K562 (cell line): ENCODE results near the gene HES3. TPM values are rescaled to one million over a fixed set of nuclear protein-coding genes. Genes with fewer than 3 reads are reported as not detected.

ENCODE experiments used
- ATAC-seq: fragments of 200-7000 bp; cut with Tn5 transposase; 3 replicates; pipeline ENCODE4 v1.9.1; 2020; ENCODE audit warnings: moderate library complexity
- BruUV-seq: library from RNA; stranded (reverse); fragments of 400-500 nt; replicated peaks from 2 replicates; lab custom pipeline; 2021; lab: Mats Ljungman, UMichigan
- CTCF ChIA-PET: fragments of 300-600 bp; formaldehyde crosslinking; extraction: SDS; loops from one replicate; lab custom pipeline; 2021; ENCODE audit warnings: low intra/inter-chr PET ratio; lab: Yijun Ruan, JAX
- POLR2A ChIA-PET: fragments of 300-600, 350-650 bp; sonication (Branson Sonifier 250); formaldehyde crosslinking; extraction: SDS; loops from one replicate; lab custom pipeline; 2021; ENCODE audit warnings: antibody characterized with exemption, inconsistent platforms; lab: Yijun Ruan, JAX
- DNase-seq, 4 experiments: peaks; one replicate each; pipeline versions ENCODE4 v3.0.0 to v3.0.0-alpha.2; 2011 to 2018; ENCODE audit warnings: low spot score in 3 of 4, mixed read lengths in 3 of 4; ENCODE audit errors: extremely low read depth in 1 of 4
- FAIRE-seq: peaks from 2 replicates; lab custom pipeline; 2011; peaks lifted over from hg19 to GRCh38; lab: Jason Lieb, UNC
- H2AFZ ChIP-seq: 2 replicates; pipeline ENCODE4 v1.6.0; 2011; ENCODE audit warnings: low read depth, low read length, control low read depth, inconsistent platforms
- H3K27ac ChIP-seq: fragments of 200-600 bp; 3 replicates; pipeline ENCODE4 v1.8.0; 2011; ENCODE audit warnings: low read depth, mild to moderate bottlenecking, control low read depth, inconsistent platforms, low read length, moderate library complexity, mixed read lengths; ENCODE audit errors: extremely low read depth
- H3K27me3 ChIP-seq, 2 experiments: fragments of 300-600 bp in 1 of 2; 2 replicates in 1 of 2; 3 replicates in 1 of 2; pipeline versions ENCODE4 v1.6.0 to v1.8.0; 2011; ENCODE audit warnings: inconsistent platforms in 2 of 2, low read length in 2 of 2, mild to moderate bottlenecking in 1 of 2, mixed read lengths in 1 of 2, moderate library complexity in 1 of 2; ENCODE audit not compliant: control insufficient read depth in 2 of 2, insufficient read depth in 2 of 2
- H3K36me3 ChIP-seq: fragments of 300-600 bp; 3 replicates; pipeline ENCODE4 v1.8.0; 2011; ENCODE audit warnings: mild to moderate bottlenecking, low read length, inconsistent platforms; ENCODE audit not compliant: control insufficient read depth, insufficient read depth
- H3K4me1 ChIP-seq, 2 experiments: fragments of 200-600 bp in 1 of 2; replicated peaks in 1 of 2; 2 replicates in 1 of 2; 3 replicates in 1 of 2; pipeline versions ENCODE4 v1.5.1 to v1.8.0; 2011; ENCODE audit warnings: inconsistent platforms in 2 of 2, low read length in 2 of 2, mild to moderate bottlenecking in 1 of 2, mixed read lengths in 1 of 2, moderate library complexity in 1 of 2; ENCODE audit not compliant: control insufficient read depth in 2 of 2, insufficient read depth in 2 of 2
- H3K4me2 ChIP-seq: 2 replicates; pipeline ENCODE4 v1.6.1; 2011; ENCODE audit warnings: low read length, control low read depth, inconsistent platforms, mixed read lengths; ENCODE audit not compliant: insufficient read depth
- H3K4me3 ChIP-seq: fragments of 200-600 bp; sonication (generic), shearing (Covaris generic); 2 replicates; pipeline ENCODE4 v1.5.1; 2016; ENCODE audit warnings: control low read depth, inconsistent platforms
- H3K79me2 ChIP-seq: fragments of 200-600 bp; 3 replicates; pipeline ENCODE4 v1.8.0; 2011; ENCODE audit warnings: low read length, inconsistent platforms; ENCODE audit not compliant: control insufficient read depth, insufficient read depth
- H3K9ac ChIP-seq, 2 experiments: 2 replicates each; pipeline versions ENCODE4 v1.6.0 to v1.6.1; 2011; ENCODE audit warnings: low read depth in 2 of 2, low read length in 2 of 2, control low read depth in 1 of 2, inconsistent platforms in 1 of 2, mild to moderate bottlenecking in 1 of 2, mixed read lengths in 1 of 2; ENCODE audit not compliant: insufficient read depth in 1 of 2
- H3K9me1 ChIP-seq: one replicate; pipeline ENCODE4 v1.6.0; 2011; ENCODE audit warnings: inconsistent platforms, mild to moderate bottlenecking, low read length, moderate library complexity; ENCODE audit not compliant: control insufficient read depth, insufficient read depth
- H3K9me3 ChIP-seq: replicated peaks from 2 replicates; pipeline ENCODE4 v1.5.1; 2011; ENCODE audit warnings: low read depth, low read length, inconsistent platforms; ENCODE audit not compliant: control insufficient read depth, insufficient read depth
- H4K20me1 ChIP-seq: replicated peaks from 2 replicates; pipeline ENCODE4 v1.6.1; 2011; ENCODE audit warnings: low read length, inconsistent platforms, mixed read lengths; ENCODE audit not compliant: control insufficient read depth, insufficient read depth
- CEBPB ChIP-seq: fragments of 450-650 bp; IDR thresholded peaks from 2 replicates; pipeline ENCODE4 v1.6.1; 2016; ENCODE audit warnings: missing genetic modification characterization, missing compliant biosample characterization
- ELF1 ChIP-seq: fragments of 200-800 bp; sonication (Bioruptor generic); IDR thresholded peaks from 2 replicates; pipeline ENCODE4 v1.6.1; 2016; ENCODE audit warnings: missing genetic modification characterization, missing compliant biosample characterization
- FOXA3 ChIP-seq, 2 experiments: fragments of 450-650 bp in 1 of 2; sonication (generic) in 1 of 2; formaldehyde crosslinking; IDR thresholded peaks in 1 of 2; conservative IDR thresholded peaks in 1 of 2; 2 replicates each; pipeline versions ENCODE4 v1.4.0 to v1.8.0; 2020 to 2022; ENCODE audit warnings: mild to moderate bottlenecking in 2 of 2, missing genetic modification reagents in 1 of 2
- GATA2 ChIP-seq: sonication (generic); formaldehyde crosslinking; IDR thresholded peaks from 2 replicates; pipeline ENCODE4 v1.4.0; 2020; ENCODE audit warnings: mild to moderate bottlenecking, missing genetic modification reagents
- MIER1 ChIP-seq: fragments of 450-650 bp; IDR thresholded peaks from 2 replicates; pipeline ENCODE4 v1.6.1; 2016; ENCODE audit warnings: antibody characterized with exemption, mild to moderate bottlenecking, low read depth
- MYC ChIP-seq, 2 experiments: fragments of 250-450 bp in 1 of 2; sonication (Bioruptor Pico) in 1 of 2; IDR thresholded peaks; 2 replicates each; pipeline versions ENCODE4 v1.5.1 to v1.6.1; 2012 to 2021; ENCODE audit warnings: low read depth in 2 of 2, borderline replicate concordance in 1 of 2, improper control_type of control experiment in 1 of 2, low read length in 1 of 2, mild to moderate bottlenecking in 1 of 2, moderate library complexity in 1 of 2
- POLR2AphosphoS2 ChIP-seq: IDR thresholded peaks from 2 replicates; pipeline ENCODE4 v1.6.1; 2012; ENCODE audit warnings: low read length, improper control_type of control experiment
- PTTG1 ChIP-seq: fragments of 450-650 bp; IDR thresholded peaks from 2 replicates; pipeline ENCODE4 v1.6.1; 2016; ENCODE audit warnings: low read depth, mild to moderate bottlenecking, missing genetic modification characterization, missing compliant biosample characterization
- RBM39 ChIP-seq: fragments of 200-400 bp; formaldehyde crosslinking; optimal IDR thresholded peaks from 2 replicates; pipeline ENCODE3; 2018; ENCODE audit warnings: low read depth, low read length
- RFX1 ChIP-seq: fragments of 450-650 bp; IDR thresholded peaks from 2 replicates; pipeline ENCODE4 v1.6.1; 2016; ENCODE audit warnings: mild to moderate bottlenecking, moderate library complexity
- ZBTB33 ChIP-seq: sonication (generic); formaldehyde crosslinking; IDR thresholded peaks from 2 replicates; pipeline ENCODE4 v1.8.1; 2023; ENCODE audit warnings: mild to moderate bottlenecking, missing genetic modification reagents
- ZC3H8 ChIP-seq: fragments of 450-650 bp; IDR thresholded peaks from 2 replicates; pipeline ENCODE4 v1.6.1; 2017
- ZKSCAN8 ChIP-seq: fragments of 200-800 bp; sonication (Bioruptor generic); IDR thresholded peaks from 2 replicates; pipeline ENCODE4 v1.6.1; 2016; ENCODE audit warnings: missing genetic modification characterization, missing compliant biosample characterization
- WGBS: fragments of 100-300 bp; shearing (Covaris generic); methylation state at CpG from one replicate; pipeline ENCODE4 v1.1.6; 2016; ENCODE audit warnings: low coverage, mixed read lengths; ENCODE audit not compliant: insufficient coverage; ENCODE audit errors: missing lambda C conversion rate; 5-methylcytosine and 5-hydroxymethylcytosine counted together
- in situ Hi-C: fragments of 300-500 bp; cut with MboI; formaldehyde crosslinking; loops from 4 replicates; pipeline ENCODE4 v1.15.0; 2018; ENCODE audit warnings: inconsistent platforms, mixed read lengths
- intact Hi-C: fragments of 100-400 bp; cut with micrococcal nuclease; formaldehyde crosslinking; loops from 2 replicates; pipeline ENCODE4 v1.14.2; 2022
- polyA plus RNA-seq, 8 experiments: library from polyadenylated mRNA; depleted of rRNA in 4 of 8; stranded (reverse) in 5 of 8; unstranded in 3 of 8; fragments of >200 nt; fragmentation: Nextera tagmentation in 2 of 8; fragmentation: Illumina TruSeq in 1 of 8; extraction: Ambion mirVana in 2 of 8; extraction: Trizol in 1 of 8; gene quantifications; 2 replicates each; pipeline versions ENCODE4 v1.2.1 to v1.2.3, GENCODE V29; 2011 to 2014; ENCODE audit warnings: inconsistent platforms in 1 of 8, missing spikeins in 1 of 8
- total RNA-seq, 7 experiments: library from RNA; depleted of rRNA in 6 of 7; stranded (reverse); fragments of >200 nt in 6 of 7; fragmentation: Illumina TruSeq in 2 of 7; extraction: Trizol in 2 of 7; gene quantifications; 2 replicates each; pipeline versions ENCODE4 v1.2.1 to v1.2.3, GENCODE V29; 2011 to 2021; ENCODE audit warnings: low replicate concordance in 1 of 7
- TF ChIP-seq, protein P1 (sequence below), 2 experiments: fragments of 450-650 bp; IDR thresholded peaks; 2 replicates each; pipeline ENCODE4 v1.6.1; 2016
- TF ChIP-seq, protein P2 (sequence below): fragments of 250-450 bp; sonication (Bioruptor Pico); IDR thresholded peaks from 2 replicates; pipeline ENCODE4 v1.5.0; 2020; ENCODE audit warnings: mild to moderate bottlenecking
- TF ChIP-seq, protein P3 (sequence below): fragments of 450-650 bp; formaldehyde crosslinking; IDR thresholded peaks from 2 replicates; pipeline ENCODE4 v1.4.0; 2020; ENCODE audit warnings: mild to moderate bottlenecking, moderate library complexity

HES3 gene
- total and polyA plus RNA-seq, 9 of the 15 experiments (the other 6 are each of a cell fraction or from before 2014, with no cell fraction given) = not detected

DNA sequence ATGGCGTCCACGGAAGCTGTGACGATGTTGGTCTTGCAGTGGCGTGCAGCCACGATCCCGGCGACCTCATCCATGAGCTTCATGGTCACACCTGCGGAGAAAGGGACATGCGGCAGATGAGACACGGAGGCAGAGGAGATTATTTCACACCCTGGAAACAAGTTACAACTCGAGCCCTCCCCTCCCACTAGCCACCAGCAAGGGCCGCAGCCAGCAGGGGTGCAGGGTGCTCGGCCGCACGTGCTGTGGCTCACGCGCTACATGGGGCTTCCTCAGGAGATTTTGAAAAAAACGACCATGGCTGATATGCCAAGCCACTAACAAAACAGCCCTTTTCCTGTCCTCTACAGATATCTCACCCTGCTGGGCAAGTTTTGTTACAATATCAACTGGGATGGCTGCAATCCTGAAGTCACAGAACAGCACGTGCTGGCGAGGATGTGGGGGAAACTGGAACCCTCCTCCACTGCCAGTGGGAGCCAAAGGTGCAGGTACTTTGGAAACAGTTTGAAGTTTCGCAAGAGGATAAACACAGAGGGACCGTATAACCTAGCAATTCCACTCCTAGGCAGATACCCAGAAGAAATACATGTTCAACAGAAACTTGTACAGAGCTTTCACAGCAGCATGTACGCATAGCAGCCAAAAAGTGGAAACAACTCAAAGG is 51.0 kb downstream of the HES3 start:
- Histone ChIP-seq H4K20me1 (peaks cover 13% of the 10 kb centered on the region), H3K9me3 (no peaks in the 10 kb centered on the region), H3K79me2 (no peaks in the 10 kb centered on the region), H3K9ac (peak overlapping the region in 1 of 2 experiments; percentile 11; a peak in 1 of 4 replicates), H3K9me1 (no peaks in the 10 kb centered on the region), H3K4me1 (peaks cover 0 to 8% of the 10 kb centered on the region in 2 experiments; a peak in 1 of 5 replicates), H3K4me3 (no peak overlapping the region), H2AFZ (no peak overlapping the region), H3K27ac (no peak overlapping the region), H3K4me2 (no peak overlapping the region), H3K27me3 (no peaks in the 10 kb centered on the region), H3K36me3 (peaks cover 12% of the 10 kb centered on the region; the same call in 2 of the 3 replicates)
- ATAC-seq = no peak
- intact Hi-C loops (no loop called here), in situ Hi-C loops (no loop called here)
- ChIA-PET POLR2A (interaction anchor here (0.6 to 0.8 kb wide), 2 partner anchors 10 to 17 kb away, joined by 4 read pairs; no protein-coding TSS in a partner anchor), CTCF (no interaction called here)
- DNase-seq = no peak
- BruUV-seq = no TSS peak
- WGBS = 72% methylated on average over 22 of the region's 23 CpGs
- no peak for FAIRE-seq
- TF ChIP-seq RFX1 (no peak), FOXA3 (CRISPR knock-in tag; conservative IDR thresholded peaks at IDR 0.05 in 1 of 2, IDR thresholded peaks at IDR 0.05 in 1 of 2) (no peak), PTTG1 (no peak), CEBPB (tag) (peak; percentile 57; the same call in 1 of the 2 replicates), MYC (IDR thresholded peaks at IDR 0.05; ENCODE audit: low read depth, low read length) (no peak), MYC (CRISPR knock-in tag; IDR thresholded peaks at IDR 0.05; ENCODE audit: borderline replicate concordance, low read depth) (no peak), ZBTB33 (CRISPR knock-in tag) (peak; percentile 91), POLR2AphosphoS2 (no peak), MIER1 (no peak), ELF1 (tag) (no peak), GATA2 (CRISPR knock-in tag) (no peak), ZC3H8 (no peak), RBM39 (no peak), ZKSCAN8 (CRISPR knock-in tag) (no peak)
- TF ChIP-seq, protein P1, sequence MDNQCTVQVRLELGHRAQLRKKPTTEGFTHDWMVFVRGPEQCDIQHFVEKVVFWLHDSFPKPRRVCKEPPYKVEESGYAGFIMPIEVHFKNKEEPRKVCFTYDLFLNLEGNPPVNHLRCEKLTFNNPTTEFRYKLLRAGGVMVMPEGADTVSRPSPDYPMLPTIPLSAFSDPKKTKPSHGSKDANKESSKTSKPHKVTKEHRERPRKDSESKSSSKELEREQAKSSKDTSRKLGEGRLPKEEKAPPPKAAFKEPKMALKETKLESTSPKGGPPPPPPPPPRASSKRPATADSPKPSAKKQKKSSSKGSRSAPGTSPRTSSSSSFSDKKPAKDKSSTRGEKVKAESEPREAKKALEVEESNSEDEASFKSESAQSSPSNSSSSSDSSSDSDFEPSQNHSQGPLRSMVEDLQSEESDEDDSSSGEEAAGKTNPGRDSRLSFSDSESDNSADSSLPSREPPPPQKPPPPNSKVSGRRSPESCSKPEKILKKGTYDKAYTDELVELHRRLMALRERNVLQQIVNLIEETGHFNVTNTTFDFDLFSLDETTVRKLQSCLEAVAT (IDR thresholded peaks at IDR 0.05) = no peak
- TF ChIP-seq, protein P2, sequence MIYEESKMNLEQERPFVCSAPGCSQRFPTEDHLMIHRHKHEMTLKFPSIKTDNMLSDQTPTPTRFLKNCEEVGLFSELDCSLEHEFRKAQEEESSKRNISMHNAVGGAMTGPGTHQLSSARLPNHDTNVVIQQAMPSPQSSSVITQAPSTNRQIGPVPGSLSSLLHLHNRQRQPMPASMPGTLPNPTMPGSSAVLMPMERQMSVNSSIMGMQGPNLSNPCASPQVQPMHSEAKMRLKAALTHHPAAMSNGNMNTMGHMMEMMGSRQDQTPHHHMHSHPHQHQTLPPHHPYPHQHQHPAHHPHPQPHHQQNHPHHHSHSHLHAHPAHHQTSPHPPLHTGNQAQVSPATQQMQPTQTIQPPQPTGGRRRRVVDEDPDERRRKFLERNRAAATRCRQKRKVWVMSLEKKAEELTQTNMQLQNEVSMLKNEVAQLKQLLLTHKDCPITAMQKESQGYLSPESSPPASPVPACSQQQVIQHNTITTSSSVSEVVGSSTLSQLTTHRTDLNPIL = no peak
- TF ChIP-seq, protein P3, sequence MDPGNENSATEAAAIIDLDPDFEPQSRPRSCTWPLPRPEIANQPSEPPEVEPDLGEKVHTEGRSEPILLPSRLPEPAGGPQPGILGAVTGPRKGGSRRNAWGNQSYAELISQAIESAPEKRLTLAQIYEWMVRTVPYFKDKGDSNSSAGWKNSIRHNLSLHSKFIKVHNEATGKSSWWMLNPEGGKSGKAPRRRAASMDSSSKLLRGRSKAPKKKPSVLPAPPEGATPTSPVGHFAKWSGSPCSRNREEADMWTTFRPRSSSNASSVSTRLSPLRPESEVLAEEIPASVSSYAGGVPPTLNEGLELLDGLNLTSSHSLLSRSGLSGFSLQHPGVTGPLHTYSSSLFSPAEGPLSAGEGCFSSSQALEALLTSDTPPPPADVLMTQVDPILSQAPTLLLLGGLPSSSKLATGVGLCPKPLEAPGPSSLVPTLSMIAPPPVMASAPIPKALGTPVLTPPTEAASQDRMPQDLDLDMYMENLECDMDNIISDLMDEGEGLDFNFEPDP (CRISPR knock-in tag) = no peak
